ENCODE data around the gene DUOX1. TPM values are rescaled to one million over a fixed set of nuclear protein-coding genes. Genes with fewer than 3 reads are reported as not detected.

DUOX1 gene
- total RNA-seq, 1 donor from 2014 or later: not detected

GRCh38 chr15:45115312-45115820 is 14.4 kb upstream of the DUOX1 start:
- H3K9me3 Mint-ChIP-seq (ENCODE audit: unreplicated experiment): no peaks in the 10 kb centered on the region
- TF ChIP-seq CTCF (IDR thresholded peaks at IDR 0.05): no peak
- H3K4me1 Mint-ChIP-seq (ENCODE audit: unreplicated experiment): peaks cover 11% of the 10 kb centered on the region
- DNase-seq (ENCODE audit: extremely low spot score, unreplicated experiment): no peak
- no peak overlapping the region for H3K4me3 Mint-ChIP-seq (ENCODE audit: unreplicated experiment)
- peaks cover 46% of the 10 kb centered on the region for H3K27me3 Mint-ChIP-seq (ENCODE audit: unreplicated experiment)
- no peaks in the 10 kb centered on the region for H3K36me3 Mint-ChIP-seq (ENCODE audit: unreplicated experiment)
- H3K27ac Mint-ChIP-seq (ENCODE audit: unreplicated experiment): no peak overlapping the region

- Mint-ChIP-seq H3K36me3 (ENCODE audit: unreplicated experiment) (no peaks in the 10 kb centered on the region), H3K27me3 (ENCODE audit: unreplicated experiment) (peaks cover 42% of the 10 kb centered on the region), H3K27ac (ENCODE audit: unreplicated experiment) (no peak overlapping the region), H3K9me3 (ENCODE audit: unreplicated experiment) (no peaks in the 10 kb centered on the region), H3K4me3 (ENCODE audit: unreplicated experiment) (no peak overlapping the region), H3K4me1 (ENCODE audit: unreplicated experiment) (peaks cover 11% of the 10 kb centered on the region)
- no peak for TF ChIP-seq CTCF (IDR thresholded peaks at IDR 0.05)
- DNase-seq (ENCODE audit: extremely low spot score, unreplicated experiment): no peak
These were observed 13.8 kb upstream of the DUOX1 start for GRCh38 chr15:45116006-45116481.

- Mint-ChIP-seq H3K36me3 (ENCODE audit: unreplicated experiment) (no peaks in the 10 kb centered on the region), H3K27ac (ENCODE audit: unreplicated experiment) (no peak overlapping the region), H3K4me3 (ENCODE audit: unreplicated experiment) (no peak overlapping the region), H3K27me3 (ENCODE audit: unreplicated experiment) (peaks cover 42% of the 10 kb centered on the region), H3K9me3 (ENCODE audit: unreplicated experiment) (no peaks in the 10 kb centered on the region), H3K4me1 (ENCODE audit: unreplicated experiment) (peaks cover 12% of the 10 kb centered on the region)
- no peak for DNase-seq (ENCODE audit: extremely low spot score, unreplicated experiment)
- no peak for TF ChIP-seq CTCF (IDR thresholded peaks at IDR 0.05)
These were observed 13.1 kb upstream of the DUOX1 start for GRCh38 chr15:45116482-45117307.

GRCh38 chr15:45117308-45118130 is 12.3 kb upstream of the DUOX1 start:
- no peak for DNase-seq (ENCODE audit: extremely low spot score, unreplicated experiment)
- Mint-ChIP-seq H3K4me3 (ENCODE audit: unreplicated experiment) (peak overlapping the region; percentile 24), H3K27ac (ENCODE audit: unreplicated experiment) (no peak overlapping the region), H3K9me3 (ENCODE audit: unreplicated experiment) (no peaks in the 10 kb centered on the region), H3K27me3 (ENCODE audit: unreplicated experiment) (peaks cover 33% of the 10 kb centered on the region), H3K4me1 (ENCODE audit: unreplicated experiment) (peaks cover 8% of the 10 kb centered on the region), H3K36me3 (ENCODE audit: unreplicated experiment) (no peaks in the 10 kb centered on the region)
- TF ChIP-seq CTCF (IDR thresholded peaks at IDR 0.05): no peak

Measured in osteocyte (in vitro differentiated cells).